Right lobe of liver (tissue), 6 donors: ENCODE data around the gene PEPD. TPM values are rescaled to one million over a fixed set of nuclear protein-coding genes. Genes with fewer than 3 reads are reported as not detected.

Experiments
- ATAC-seq, 4 donors: fragments of 200-7000 bp; cut with Tn5 transposase; one replicate each; pipeline ENCODE4 v1.9.1; 2020; ENCODE audit warnings: mild to moderate bottlenecking in 4 of 4, moderate library complexity in 4 of 4
- DNase-seq, 3 donors: peaks; one replicate each; pipeline ENCODE4 v3.0.0-alpha.2; 2020
- H3K27ac ChIP-seq, 3 donors: fragments of 200-600 bp; one replicate each; pipeline ENCODE4 v1.8.0; 2022
- H3K27me3 ChIP-seq, 2 donors: fragments of 200-600 bp; one replicate each; pipeline ENCODE4 v1.8.0; 2022
- H3K36me3 ChIP-seq, 4 donors: fragments of 200-600 bp; sonication (generic) in 1 of 4; one replicate each; pipeline versions ENCODE4 v1.5.1 to v1.8.0; 2017 to 2022; ENCODE audit warnings: control low read depth in 1 of 4
- H3K4me1 ChIP-seq, 4 donors: fragments of 200-600 bp; sonication (generic) in 1 of 4; one replicate each; pipeline versions ENCODE4 v1.5.1 to v1.8.0; 2017 to 2022; ENCODE audit warnings: control low read depth in 1 of 4
- H3K4me3 ChIP-seq, 3 donors: fragments of 200-600 bp; one replicate each; pipeline ENCODE4 v1.8.0; 2022
- H3K9me3 ChIP-seq, 4 donors: fragments of 200-600 bp; sonication (generic) in 1 of 4; one replicate each; pipeline versions ENCODE4 v1.5.1 to v1.8.0; 2017 to 2022; ENCODE audit warnings: control low read depth in 1 of 4
- CTCF ChIP-seq, 4 donors: fragments of 200-600 bp in 3 of 4; fragments of 450-650 bp in 1 of 4; IDR thresholded peaks; one replicate each; pipeline versions ENCODE4 v1.5.1 to v1.8.0; 2016 to 2022; ENCODE audit warnings: antibody characterized with exemption in 4 of 4, mild to moderate bottlenecking in 2 of 4
- POLR2A ChIP-seq: fragments of 450-650 bp; IDR thresholded peaks from one replicate; pipeline ENCODE4 v1.6.1; 2017; ENCODE audit warnings: antibody characterized with exemption, mild to moderate bottlenecking
- WGBS: methylation state at CpG from one replicate; pipeline ENCODE4 v1.1.6; 2018; ENCODE audit warnings: low coverage, low lambda C conversion rate; ENCODE audit not compliant: insufficient coverage; ENCODE audit errors: missing lambda C conversion rate; 5-methylcytosine and 5-hydroxymethylcytosine counted together
- intact Hi-C, 2 donors: fragments of 100-400 bp; cut with DNase I; formaldehyde crosslinking; loops; one replicate each; pipeline versions ENCODE4 v1.11.2 to v1.14.1; 2022
- total RNA-seq, 6 experiments: library from RNA; depleted of rRNA in 2 of 6; stranded (reverse); fragments of >200 nt in 2 of 6; fragmentation: NEBNext Ultra II Directional in 3 of 6; extraction: Animal tissue kit (Norgen Biotek cat#: 25700) in 3 of 6; gene quantifications; one replicate each; pipeline versions ENCODE4 v1.1.0 to v1.2.4, GENCODE V29; 2016 to 2023
- donor health status: DM: no; HTN: yes; CAD: no.
- donor health status: DM: no; HTN: no; CAD: no.
- donor health status: DM: no; HTN: no; CAD: no.
- donor health status: DM: no; HTN: yes; CAD: no.
- donor health status: DM: no; HTN: yes; CAD: no.

The PEPD gene
- total RNA-seq, 6 experiments from 2014 or later: 121 to 261 (median 167) TPM

- no peak overlapping the region for H3K4me3 ChIP-seq
- DNase-seq (peak in 2 of 3 donors; percentile 38 to 45), ATAC-seq (no peak)
- no peaks in the 10 kb centered on the region for H3K9me3 ChIP-seq
- H3K4me1 ChIP-seq: peaks cover 0 to 27% (median 13%) of the 10 kb centered on the region in 4 donors
- WGBS: 90% methylated on average over 19 of the region's 22 CpGs
- intact Hi-C loops: loop anchor here (5.0 kb wide), 1 partner anchor 338 kb away; no protein-coding TSS in a partner anchor
- no peak for TF ChIP-seq CTCF (IDR thresholded peaks at IDR 0.05)
- H3K27ac ChIP-seq: no peak overlapping the region
- no peaks in the 10 kb centered on the region for H3K27me3 ChIP-seq
- peaks cover 0 to 5% (median 0%) of the 10 kb centered on the region in 4 donors for H3K36me3 ChIP-seq
These were observed 87.3 kb downstream of the PEPD start for GRCh38 chr19:33434069-33434885.

GRCh38 chr19:33432446-33433170, 89.0 kb downstream of the PEPD start:
- peaks cover 0 to 14% (median 5%) of the 10 kb centered on the region in 4 donors for H3K4me1 ChIP-seq
- 81% methylated on average over 5 of the region's 16 CpGs for WGBS
- H3K4me3 ChIP-seq: no peak overlapping the region
- peaks cover 0 to 5% (median 0%) of the 10 kb centered on the region in 4 donors for H3K36me3 ChIP-seq
- ATAC-seq: no peak
- no peak overlapping the region for H3K27ac ChIP-seq
- intact Hi-C loops: loop anchor here (5.0 kb wide), 1 partner anchor 340 kb away; no protein-coding TSS in a partner anchor
- no peaks in the 10 kb centered on the region for H3K27me3 ChIP-seq
- TF ChIP-seq CTCF (IDR thresholded peaks at IDR 0.05) (no peak), POLR2A (no peak)
- DNase-seq: peak; percentile 11 to 37 (median 22)
- no peaks in the 10 kb centered on the region for H3K9me3 ChIP-seq

GRCh38 chr19:33432015-33432414, 89.6 kb downstream of the PEPD start:
- no peaks in the 10 kb centered on the region for H3K9me3 ChIP-seq
- H3K27me3 ChIP-seq: no peaks in the 10 kb centered on the region
- no peak overlapping the region for H3K27ac ChIP-seq
- DNase-seq (peak in 2 of 3 donors; percentile 29 to 37), ATAC-seq (no peak)
- 58% methylated on average over 4 of the region's 5 CpGs for WGBS
- no peak overlapping the region for H3K4me3 ChIP-seq
- intact Hi-C loops: loop anchor here (5.0 kb wide), 1 partner anchor 340 kb away; no protein-coding TSS in a partner anchor
- peaks cover 0 to 5% (median 0%) of the 10 kb centered on the region in 4 donors for H3K36me3 ChIP-seq
- peaks cover 0 to 8% (median 2%) of the 10 kb centered on the region in 4 donors for H3K4me1 ChIP-seq
- TF ChIP-seq POLR2A: no peak
- no peak for TF ChIP-seq CTCF (IDR thresholded peaks at IDR 0.05)

GRCh38 chr19:33430674-33431277, 90.8 kb downstream of the PEPD start:
- H3K36me3 ChIP-seq: peaks cover 0 to 3% (median 0%) of the 10 kb centered on the region in 4 donors
- no peak overlapping the region for H3K27ac ChIP-seq
- DNase-seq: peak; percentile 59 to 71 (median 70)
- ATAC-seq: peak; percentile 66 to 86 (median 82)
- H3K27me3 ChIP-seq: no peaks in the 10 kb centered on the region
- no peak overlapping the region for H3K4me3 ChIP-seq
- WGBS: 43% methylated on average over 11 of the region's 13 CpGs
- TF ChIP-seq CTCF (IDR thresholded peaks at IDR 0.05): peak; percentile 49 to 73 (median 62)
- no peak for TF ChIP-seq POLR2A
- no peaks in the 10 kb centered on the region for H3K9me3 ChIP-seq
- intact Hi-C loops: loop anchor here (5.0 kb wide), 1 partner anchor 342 kb away; no protein-coding TSS in a partner anchor
- H3K4me1 ChIP-seq: no peaks in the 10 kb centered on the region
